Measurements from ENCODE around the gene ZNF385D.

- TF ChIP-seq, protein P1, sequence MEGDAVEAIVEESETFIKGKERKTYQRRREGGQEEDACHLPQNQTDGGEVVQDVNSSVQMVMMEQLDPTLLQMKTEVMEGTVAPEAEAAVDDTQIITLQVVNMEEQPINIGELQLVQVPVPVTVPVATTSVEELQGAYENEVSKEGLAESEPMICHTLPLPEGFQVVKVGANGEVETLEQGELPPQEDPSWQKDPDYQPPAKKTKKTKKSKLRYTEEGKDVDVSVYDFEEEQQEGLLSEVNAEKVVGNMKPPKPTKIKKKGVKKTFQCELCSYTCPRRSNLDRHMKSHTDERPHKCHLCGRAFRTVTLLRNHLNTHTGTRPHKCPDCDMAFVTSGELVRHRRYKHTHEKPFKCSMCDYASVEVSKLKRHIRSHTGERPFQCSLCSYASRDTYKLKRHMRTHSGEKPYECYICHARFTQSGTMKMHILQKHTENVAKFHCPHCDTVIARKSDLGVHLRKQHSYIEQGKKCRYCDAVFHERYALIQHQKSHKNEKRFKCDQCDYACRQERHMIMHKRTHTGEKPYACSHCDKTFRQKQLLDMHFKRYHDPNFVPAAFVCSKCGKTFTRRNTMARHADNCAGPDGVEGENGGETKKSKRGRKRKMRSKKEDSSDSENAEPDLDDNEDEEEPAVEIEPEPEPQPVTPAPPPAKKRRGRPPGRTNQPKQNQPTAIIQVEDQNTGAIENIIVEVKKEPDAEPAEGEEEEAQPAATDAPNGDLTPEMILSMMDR (IDR thresholded peaks at IDR 0.05), result no peak
- TF ChIP-seq TCF7L2 (IDR thresholded peaks at IDR 0.05; ENCODE audit: low read depth, low read length) (no peak), SIN3A (IDR thresholded peaks at IDR 0.05; ENCODE audit: borderline replicate concordance, insufficient read depth, low read depth, low read length) (no peak)
Observed at GRCh38 chr3:21662403-21662802, 88.6 kb downstream of the ZNF385D start.
